Heart left ventricle (tissue), 16 donors: ENCODE measurements around the gene CDK2AP2. TPM values are rescaled to one million over a fixed set of nuclear protein-coding genes. Genes with fewer than 3 reads are reported as not detected.

ENCODE experiments used
- ATAC-seq, 4 donors: fragments of 200-7000 bp; cut with Tn5 transposase; one replicate each; pipeline ENCODE4 v1.9.1; 2020 to 2022; ENCODE audit warnings: moderate library complexity in 4 of 4, mild to moderate bottlenecking in 3 of 4, moderate number of reproducible peaks in 1 of 4
- DNase-seq, 5 donors: peaks; one replicate each; pipeline ENCODE4 v3.0.0-alpha.2; 2020
- H3K27ac ChIP-seq, 12 donors: fragments of 200-600 bp; sonication (generic) in 4 of 12; one replicate each; pipeline versions ENCODE4 v1.5.0 to v1.8.0; 2016 to 2022; ENCODE audit warnings: mild to moderate bottlenecking in 2 of 12
- H3K27me3 ChIP-seq, 9 donors: fragments of 200-600 bp; sonication (generic) in 2 of 9; one replicate each; pipeline versions ENCODE4 v1.5.1 to v1.8.0; 2016 to 2022; ENCODE audit warnings: mild to moderate bottlenecking in 3 of 9
- H3K36me3 ChIP-seq, 9 donors: fragments of 200-600 bp; sonication (generic) in 2 of 9; one replicate each; pipeline versions ENCODE4 v1.5.0 to v1.8.0; 2018 to 2022; ENCODE audit warnings: mild to moderate bottlenecking in 2 of 9
- H3K4me1 ChIP-seq, 12 donors: fragments of 200-600 bp; sonication (generic) in 4 of 12; one replicate each; pipeline versions ENCODE4 v1.5.0 to v1.8.0; 2016 to 2022; ENCODE audit warnings: mild to moderate bottlenecking in 3 of 12
- H3K4me3 ChIP-seq, 12 donors: fragments of 200-600 bp; sonication (generic) in 4 of 12; one replicate each; pipeline versions ENCODE4 v1.5.0 to v1.8.0; 2017 to 2022; ENCODE audit warnings: mild to moderate bottlenecking in 9 of 12, moderate library complexity in 4 of 12
- H3K9me3 ChIP-seq, 12 donors: fragments of 200-600 bp; sonication (generic) in 4 of 12; one replicate each; pipeline versions ENCODE4 v1.5.0 to v1.8.0; 2016 to 2022; ENCODE audit warnings: mild to moderate bottlenecking in 1 of 12
- POLR2A ChIP-seq, 2 donors: fragments of 450-650 bp; IDR thresholded peaks; one replicate each; pipeline ENCODE4 v1.6.1; 2017; ENCODE audit warnings: antibody characterized with exemption in 2 of 2, mild to moderate bottlenecking in 2 of 2, moderate library complexity in 2 of 2
- WGBS, 4 donors: extraction: QIAGEN DNeasy Blood & Tissue Kit in 2 of 4; methylation state at CpG; one replicate each; pipeline versions ENCODE4 v1.1.5 to v1.1.7; 2013 to 2018; 5-methylcytosine and 5-hydroxymethylcytosine counted together
- intact Hi-C, 10 donors: fragments of 100-400 bp; cut with DNase I; formaldehyde crosslinking; loops; one replicate each; pipeline versions ENCODE4 v1.11.1 to v1.14.2; 2022
- polyA plus RNA-seq, 2 donors: library from polyadenylated mRNA; stranded (reverse); fragments of 200-250 nt; gene quantifications; one replicate each; pipeline ENCODE4 v1.2.3, GENCODE V29; 2013
- total RNA-seq, 9 donors: library from RNA; depleted of rRNA in 2 of 9; stranded (reverse); fragments of >200 nt in 2 of 9; fragmentation: NEBNext Ultra II Directional in 3 of 9; extraction: Animal tissue kit (Norgen Biotek cat#: 25700) in 3 of 9; gene quantifications; one replicate each; pipeline versions ENCODE4 v1.1.0 to v1.2.4, GENCODE V29; 2016 to 2023
- TF ChIP-seq, protein P1 (sequence below), 12 donors: fragments of 200-600 bp; sonication (generic) in 4 of 12; IDR thresholded peaks; one replicate each; pipeline versions ENCODE4 v1.5.0 to v1.8.0; 2018 to 2022; ENCODE audit warnings: antibody characterized with exemption in 12 of 12, mild to moderate bottlenecking in 5 of 12
- donor health status: ischemic (EF 13 %, LVEDD 7.1; RV severe dilation, severe dysfunction).
- donor health status: healthy with polysubstance abuse.
- donor health status: DM: no; HTN: yes; CAD: no.
- donor health status: DM: no; HTN: no; CAD: no.
- donor health status: ischemic (EF 25% LVEDD 6.9; RV normal size, moderate dysfunction).
- donor health status: ischemic (EF 25% LVEDD 5.7; RV mildly dilated, moderate dysfunction).
- donor health status: healthy.
- donor health status: DM: yes; HTN: yes; CAD: no.
- donor health status: ischemic (EF 35%, LVEDD 5.7; RV mildly dilated, moderate dysfunction).
- donor health status: nonischemic (EF 11% LVEDD 7.7; RV severe dilation, severe dysfunction).
- donor health status: DM: yes; HTN: yes; CAD: no.
- donor health status: PGD.
- donor health status: ischemic (EF 29% LVEDD 5.4; RV normal size, mild dysfunction).
- donor health status: nonischemic (EF 23%, LVEDD 6.1; RV moderate dilation, normal function).

CDK2AP2 gene
- total and polyA plus RNA-seq, 11 donors = 37.0 to 461 (median 60.1) TPM

DNA sequence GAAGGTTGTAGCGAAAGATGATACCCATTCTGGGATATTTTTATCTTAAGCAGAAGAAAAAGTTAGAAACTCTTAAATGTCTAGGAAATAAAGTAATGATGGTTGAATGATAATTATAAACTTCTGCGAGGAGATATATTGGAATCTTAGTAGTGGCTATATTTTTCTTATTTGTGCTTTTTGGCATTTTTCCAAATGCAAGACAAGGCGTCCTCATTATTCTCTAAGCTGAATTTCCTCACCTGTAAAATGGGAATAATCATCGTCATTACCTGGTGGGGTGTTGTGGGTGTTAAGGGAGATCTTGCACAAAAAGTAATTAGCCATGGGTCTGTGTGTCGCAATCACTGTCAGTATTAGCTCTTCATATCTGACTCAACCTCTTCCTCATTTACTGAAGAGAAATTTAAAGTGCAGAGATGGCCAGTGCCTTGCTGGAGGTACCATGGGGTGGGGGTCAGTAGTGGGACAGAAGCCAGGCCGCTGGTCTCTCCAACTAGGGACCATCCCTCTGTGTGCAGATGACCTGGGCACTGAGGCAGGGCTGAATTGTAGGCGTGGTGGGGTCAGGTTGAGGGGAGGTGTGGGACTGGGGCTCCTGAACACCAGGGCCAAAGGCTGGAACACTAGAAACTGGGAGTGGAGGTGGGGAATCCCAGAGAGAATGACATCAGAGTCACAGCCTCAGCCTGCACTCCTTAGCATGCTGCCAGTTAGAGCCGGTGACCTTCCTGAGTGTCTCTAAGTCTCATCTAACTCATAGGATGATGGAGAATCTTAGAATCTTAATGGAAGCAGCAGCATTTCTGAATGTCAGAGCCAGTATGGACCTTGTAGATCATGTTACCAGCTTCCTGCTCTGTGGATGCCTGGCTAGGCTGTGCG lies 6.9 kb downstream of the CDK2AP2 start:
- Histone ChIP-seq H3K27ac (no peak overlapping the region), H3K4me1 (peaks cover 5 to 36% (median 17%) of the 10 kb centered on the region in 12 donors), H3K9me3 (no peaks in the 10 kb centered on the region), H3K4me3 (no peak overlapping the region), H3K27me3 (no peaks in the 10 kb centered on the region), H3K36me3 (peaks cover 0 to 59% (median 28%) of the 10 kb centered on the region in 9 donors)
- no peak for ATAC-seq
- intact Hi-C loops = loop anchor here in 1 of 10 donors (5.0 kb wide), 1 partner anchor 79 kb away; no protein-coding TSS in a partner anchor
- 92 to 95% (median 94%) methylated on average over 9 of the region's 9 CpGs for WGBS, 4 donors
- TF ChIP-seq, protein P1, sequence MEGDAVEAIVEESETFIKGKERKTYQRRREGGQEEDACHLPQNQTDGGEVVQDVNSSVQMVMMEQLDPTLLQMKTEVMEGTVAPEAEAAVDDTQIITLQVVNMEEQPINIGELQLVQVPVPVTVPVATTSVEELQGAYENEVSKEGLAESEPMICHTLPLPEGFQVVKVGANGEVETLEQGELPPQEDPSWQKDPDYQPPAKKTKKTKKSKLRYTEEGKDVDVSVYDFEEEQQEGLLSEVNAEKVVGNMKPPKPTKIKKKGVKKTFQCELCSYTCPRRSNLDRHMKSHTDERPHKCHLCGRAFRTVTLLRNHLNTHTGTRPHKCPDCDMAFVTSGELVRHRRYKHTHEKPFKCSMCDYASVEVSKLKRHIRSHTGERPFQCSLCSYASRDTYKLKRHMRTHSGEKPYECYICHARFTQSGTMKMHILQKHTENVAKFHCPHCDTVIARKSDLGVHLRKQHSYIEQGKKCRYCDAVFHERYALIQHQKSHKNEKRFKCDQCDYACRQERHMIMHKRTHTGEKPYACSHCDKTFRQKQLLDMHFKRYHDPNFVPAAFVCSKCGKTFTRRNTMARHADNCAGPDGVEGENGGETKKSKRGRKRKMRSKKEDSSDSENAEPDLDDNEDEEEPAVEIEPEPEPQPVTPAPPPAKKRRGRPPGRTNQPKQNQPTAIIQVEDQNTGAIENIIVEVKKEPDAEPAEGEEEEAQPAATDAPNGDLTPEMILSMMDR (IDR thresholded peaks at IDR 0.05) = no peak
- no peak for TF ChIP-seq POLR2A (IDR thresholded peaks at IDR 0.05)
- no peak for DNase-seq

DNA sequence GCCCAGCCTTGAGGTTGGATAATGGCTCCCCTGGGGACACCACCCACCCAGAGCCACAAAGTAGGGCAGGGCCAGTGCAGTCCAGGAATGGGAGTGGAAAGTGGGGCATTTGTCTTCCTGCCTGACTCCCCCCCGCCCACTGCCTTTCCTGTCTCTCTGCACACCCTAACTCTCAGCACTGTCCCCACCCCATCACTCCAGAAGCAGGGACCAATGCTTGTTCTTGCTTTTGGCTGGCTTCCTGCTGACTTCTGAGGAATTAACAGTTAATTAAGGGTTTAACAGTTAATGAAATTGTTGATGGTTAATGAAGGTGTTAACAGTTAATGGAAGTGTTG lies 7.5 kb downstream of the CDK2AP2 start:
- 56 to 79% (median 76%) methylated on average over 1 of the region's 1 CpG for WGBS, 4 donors
- DNase-seq (no peak), ATAC-seq (no peak)
- Histone ChIP-seq H3K27me3 (no peaks in the 10 kb centered on the region), H3K4me1 (peaks cover 5 to 30% (median 10%) of the 10 kb centered on the region in 12 donors), H3K27ac (no peak overlapping the region), H3K36me3 (peaks cover 0 to 65% (median 34%) of the 10 kb centered on the region in 9 donors), H3K4me3 (no peak overlapping the region), H3K9me3 (no peaks in the 10 kb centered on the region)
- intact Hi-C loops = loop anchor here in 1 of 10 donors (5.0 kb wide), 1 partner anchor 78 kb away; no protein-coding TSS in a partner anchor
- no peak for TF ChIP-seq POLR2A (IDR thresholded peaks at IDR 0.05)
- TF ChIP-seq, protein P1 (IDR thresholded peaks at IDR 0.05) = no peak

DNA sequence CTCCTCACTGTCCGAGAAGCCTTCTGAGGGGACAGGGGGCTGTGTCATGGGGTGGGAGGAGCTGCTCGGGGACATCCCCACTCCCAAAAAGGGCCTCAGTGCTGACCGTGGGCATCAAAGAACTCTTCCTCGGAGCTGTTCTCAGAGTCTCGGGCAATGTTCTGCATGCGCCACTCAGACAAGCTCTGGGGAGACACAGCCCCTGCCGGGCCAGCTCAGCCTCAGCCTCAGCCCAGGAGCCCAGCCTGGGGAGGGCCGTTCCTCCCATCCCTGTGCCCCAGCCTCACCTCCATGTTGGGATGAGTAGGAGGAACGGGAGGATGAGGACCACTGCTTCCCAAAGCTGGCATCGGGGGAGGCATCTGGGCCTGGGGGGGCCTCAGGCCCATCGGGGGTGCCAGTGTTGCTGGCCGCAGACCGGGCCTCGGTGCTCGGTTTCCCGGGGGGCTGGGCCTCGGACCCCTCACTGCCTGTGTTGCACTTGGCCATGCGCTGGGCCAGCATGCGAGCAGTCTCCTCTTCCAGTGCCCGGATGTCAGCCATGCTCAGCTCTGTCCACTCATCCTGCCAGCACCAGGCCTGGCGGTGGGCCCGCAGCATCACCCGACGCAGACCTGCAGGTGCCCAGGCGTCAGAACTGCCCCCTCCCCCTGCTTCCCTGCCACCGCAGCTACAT lies 8.0 kb downstream of the CDK2AP2 start:
- ATAC-seq = no peak
- Histone ChIP-seq H3K27me3 (no peaks in the 10 kb centered on the region), H3K9me3 (no peaks in the 10 kb centered on the region), H3K36me3 (peaks cover 0 to 70% (median 39%) of the 10 kb centered on the region in 9 donors), H3K4me3 (no peak overlapping the region), H3K4me1 (peaks cover 4 to 25% (median 8%) of the 10 kb centered on the region in 12 donors), H3K27ac (no peak overlapping the region)
- TF ChIP-seq, protein P1 (IDR thresholded peaks at IDR 0.05) = no peak
- no peak for TF ChIP-seq POLR2A (IDR thresholded peaks at IDR 0.05)
- DNase-seq = no peak
- 86 to 96% (median 91%) methylated on average over 18 to 26 of the region's 26 CpGs for WGBS, 4 donors
- intact Hi-C loops = loop anchor here in 1 of 10 donors (5.0 kb wide), 1 partner anchor 78 kb away; no protein-coding TSS in a partner anchor

DNA sequence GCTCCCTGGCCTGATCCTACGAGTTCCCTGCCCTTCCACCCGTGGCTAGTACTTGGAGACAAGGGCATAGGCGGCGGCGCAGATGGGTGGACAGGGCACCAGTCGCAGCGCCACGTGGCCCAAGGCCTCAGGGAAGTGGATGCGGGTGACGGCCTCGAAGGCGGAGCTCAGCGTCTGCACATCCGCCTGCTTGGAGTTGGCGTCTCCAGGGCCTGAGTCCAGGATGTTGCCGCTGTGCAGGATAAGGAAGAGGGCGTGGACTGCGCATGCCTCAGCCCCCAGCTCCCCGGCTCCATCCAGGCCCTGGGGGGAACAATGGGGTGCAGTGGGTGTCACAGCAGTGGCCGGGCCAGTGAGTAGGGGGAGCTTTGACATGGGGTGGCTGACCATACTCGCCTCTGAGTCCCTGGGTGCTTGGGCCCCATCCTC lies 9.4 kb downstream of the CDK2AP2 start:
- peak; percentile 52 to 75 (median 69) for DNase-seq
- Histone ChIP-seq H3K4me3 (no peak overlapping the region), H3K9me3 (no peaks in the 10 kb centered on the region), H3K4me1 (peaks cover 0 to 17% (median 4%) of the 10 kb centered on the region in 12 donors), H3K27me3 (no peaks in the 10 kb centered on the region), H3K27ac (peak overlapping the region in 10 of 12 donors; percentile 29 to 69 (median 53)), H3K36me3 (peaks cover 0 to 82% (median 46%) of the 10 kb centered on the region in 9 donors)
- intact Hi-C loops = no loop called here
- peak; percentile 30 to 88 (median 36) for ATAC-seq
- TF ChIP-seq, protein P1 (IDR thresholded peaks at IDR 0.05) = no peak
- TF ChIP-seq POLR2A (IDR thresholded peaks at IDR 0.05) = no peak
- WGBS, 4 donors = 68 to 86% (median 79%) methylated on average over 12 to 21 of the region's 21 CpGs
